ENCODE measurements around the gene CTPS2.

DNA sequence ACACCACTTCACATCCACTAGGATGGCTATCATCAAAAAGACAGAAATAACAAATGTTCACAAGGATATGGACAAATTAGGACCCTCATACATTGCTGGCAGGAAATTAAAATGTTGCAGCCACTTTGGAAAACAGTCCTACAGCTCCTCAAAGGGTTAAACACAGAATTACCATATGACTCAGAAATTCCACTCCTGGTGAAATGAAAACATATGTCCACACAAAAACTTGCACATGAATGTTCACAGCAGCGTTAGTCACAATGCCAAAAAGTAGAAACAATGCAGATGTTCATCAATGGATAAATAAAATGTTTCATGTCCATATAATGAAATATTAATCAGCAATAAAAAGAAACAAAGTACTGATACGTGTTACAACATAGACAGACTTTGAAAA lies 47.4 kb downstream of the CTPS2 start:
- no peak for TF ChIP-seq EZH2 (IDR thresholded peaks at IDR 0.05; ENCODE audit: borderline replicate concordance, low read length)
- TF ChIP-seq, protein P1, sequence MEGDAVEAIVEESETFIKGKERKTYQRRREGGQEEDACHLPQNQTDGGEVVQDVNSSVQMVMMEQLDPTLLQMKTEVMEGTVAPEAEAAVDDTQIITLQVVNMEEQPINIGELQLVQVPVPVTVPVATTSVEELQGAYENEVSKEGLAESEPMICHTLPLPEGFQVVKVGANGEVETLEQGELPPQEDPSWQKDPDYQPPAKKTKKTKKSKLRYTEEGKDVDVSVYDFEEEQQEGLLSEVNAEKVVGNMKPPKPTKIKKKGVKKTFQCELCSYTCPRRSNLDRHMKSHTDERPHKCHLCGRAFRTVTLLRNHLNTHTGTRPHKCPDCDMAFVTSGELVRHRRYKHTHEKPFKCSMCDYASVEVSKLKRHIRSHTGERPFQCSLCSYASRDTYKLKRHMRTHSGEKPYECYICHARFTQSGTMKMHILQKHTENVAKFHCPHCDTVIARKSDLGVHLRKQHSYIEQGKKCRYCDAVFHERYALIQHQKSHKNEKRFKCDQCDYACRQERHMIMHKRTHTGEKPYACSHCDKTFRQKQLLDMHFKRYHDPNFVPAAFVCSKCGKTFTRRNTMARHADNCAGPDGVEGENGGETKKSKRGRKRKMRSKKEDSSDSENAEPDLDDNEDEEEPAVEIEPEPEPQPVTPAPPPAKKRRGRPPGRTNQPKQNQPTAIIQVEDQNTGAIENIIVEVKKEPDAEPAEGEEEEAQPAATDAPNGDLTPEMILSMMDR (IDR thresholded peaks at IDR 0.05; ENCODE audit: low read length): no peak

Measured in OCI-LY1 (cell line).